GM21423 (cell line): Measurements from ENCODE around the gene ZC3H11A.

Experiments used
- ATAC-seq: cut with Tn5 transposase; IDR thresholded peaks from one replicate; pipeline ENCODE4 v1.9.1; 2021; ENCODE audit warnings: mild to moderate bottlenecking, moderate library complexity; ENCODE audit not compliant: unreplicated experiment

Gene ZC3H11A

GRCh38 chr1:203839081-203839480 is 43.7 kb downstream of the ZC3H11A start:
- ATAC-seq, result no peak

GRCh38 chr1:203840208-203840808 is 44.9 kb downstream of the ZC3H11A start:
- no peak for ATAC-seq

GRCh38 chr1:203842559-203842876 is 47.1 kb downstream of the ZC3H11A start:
- no peak for ATAC-seq

- ATAC-seq, result no peak
Measured at GRCh38 chr1:203843435-203843834, 48.0 kb downstream of the ZC3H11A start.
